HCT116 (cell line): ENCODE measurements around the gene MEDAG. TPM values are rescaled to one million over a fixed set of nuclear protein-coding genes. Genes with fewer than 3 reads are reported as not detected.

Experiments
- ATAC-seq: fragments of 200-7000 bp; cut with Tn5 transposase; 2 replicates; pipeline ENCODE4 v1.9.1; 2020; ENCODE audit warnings: mild to moderate bottlenecking, moderate library complexity
- BruUV-seq: library from RNA; stranded (reverse); fragments of 400-500 nt; replicated peaks from 2 replicates; lab custom pipeline; 2021; lab: Mats Ljungman, UMichigan
- CTCF ChIA-PET: fragments of 300-600 bp; sonication (Branson Sonifier 250); formaldehyde crosslinking; loops from one replicate; lab custom pipeline; 2021; ENCODE audit warnings: antibody characterized with exemption; lab: Charles Lee
- POLR2A ChIA-PET: fragments of 300-600, 350-600 bp; sonication (Branson Sonifier 250); formaldehyde crosslinking; loops from one replicate; lab custom pipeline; 2021; ENCODE audit warnings: antibody characterized with exemption; lab: Charles Lee
- RAD21 ChIA-PET, 2 experiments: fragments of 300-600 bp; sonication (Branson Sonifier 250); formaldehyde crosslinking; loops; one replicate each; lab custom pipeline; 2023; ENCODE audit warnings: low total read pairs in 2 of 2; ENCODE audit not compliant: uncharacterized antibody in 2 of 2, unreplicated experiment in 2 of 2, low non-redundant PET in 1 of 2; lab: Charles Lee
- DNase-seq: peaks from one replicate; pipeline ENCODE4 v3.0.0-alpha.2; 2010; ENCODE audit warnings: low read depth, low spot score
- H2AFZ ChIP-seq: fragments of 200-600 bp; shearing (Covaris generic), sonication (generic); 2 replicates; pipeline ENCODE4 v1.6.1; 2017; ENCODE audit warnings: low read depth, mixed run types, mixed read lengths, antibody characterized with exemption, low read length; ENCODE audit not compliant: poor library complexity, severe bottlenecking
- H3K27ac ChIP-seq: 2 replicates; pipeline ENCODE4 v1.5.1; 2012; ENCODE audit warnings: low read depth, low read length
- H3K27me3 ChIP-seq: fragments of 200-600 bp; sonication (generic); 2 replicates; pipeline ENCODE4 v1.6.1; 2016; ENCODE audit warnings: mixed run types, low read length, mixed read lengths; ENCODE audit not compliant: insufficient read depth
- H3K36me3 ChIP-seq, 2 experiments: fragments of 200-500 bp in 1 of 2; fragments of 200-600 bp in 1 of 2; sonication (Bioruptor generic) in 1 of 2; sonication (generic) in 1 of 2; 2 replicates each; pipeline versions ENCODE4 v1.5.1 to v1.6.1; 2014 to 2016; ENCODE audit warnings: low read length in 2 of 2, inconsistent platforms in 1 of 2, mixed read lengths in 1 of 2, mixed run types in 1 of 2; ENCODE audit not compliant: insufficient read depth in 2 of 2, control insufficient read depth in 1 of 2
- H3K4me1 ChIP-seq, 2 experiments: fragments of 200-600 bp in 1 of 2; sonication (generic) in 1 of 2; 2 replicates each; pipeline versions ENCODE4 v1.5.1 to v1.6.1; 2012 to 2017; ENCODE audit warnings: low read length in 2 of 2, inconsistent platforms in 1 of 2, mild to moderate bottlenecking in 1 of 2, mixed read lengths in 1 of 2, mixed run types in 1 of 2, moderate library complexity in 1 of 2; ENCODE audit not compliant: insufficient read depth in 2 of 2, control insufficient read depth in 1 of 2
- H3K4me2 ChIP-seq: fragments of 200-600 bp; sonication (generic); 2 replicates; pipeline ENCODE4 v1.6.1; 2017; ENCODE audit warnings: mixed run types, low read length, mixed read lengths
- H3K4me3 ChIP-seq, 2 experiments: fragments of 200-600 bp in 1 of 2; sonication (generic) in 1 of 2; replicated peaks in 1 of 2; 2 replicates each; pipeline ENCODE4 v1.5.1; 2011 to 2016; ENCODE audit warnings: low read length in 2 of 2, control low read depth in 1 of 2, low read depth in 1 of 2, mild to moderate bottlenecking in 1 of 2, mixed read lengths in 1 of 2, mixed run types in 1 of 2
- H3K79me2 ChIP-seq: fragments of 200-600 bp; sonication (generic); 2 replicates; pipeline ENCODE4 v1.6.1; 2017; ENCODE audit warnings: mild to moderate bottlenecking, mixed run types, low read length, moderate library complexity, mixed read lengths; ENCODE audit not compliant: insufficient read depth
- H3K9ac ChIP-seq: fragments of 200-600 bp; sonication (generic); 2 replicates; pipeline ENCODE4 v1.6.1; 2016; ENCODE audit warnings: low read length, mixed read lengths
- H3K9me2 ChIP-seq: fragments of 200-600 bp; sonication (generic), shearing (Covaris generic); 2 replicates; pipeline ENCODE4 v1.6.1; 2017; ENCODE audit warnings: mixed run types, mild to moderate bottlenecking, moderate library complexity; ENCODE audit not compliant: insufficient read depth
- H3K9me3 ChIP-seq, 2 experiments: fragments of 200-500 bp in 1 of 2; fragments of 200-600 bp in 1 of 2; sonication (Bioruptor generic) in 1 of 2; sonication (generic) in 1 of 2; 2 replicates each; pipeline ENCODE4 v1.6.1; 2014 to 2017; ENCODE audit warnings: low read length in 2 of 2, mixed read lengths in 2 of 2, inconsistent platforms in 1 of 2, low read depth in 1 of 2, mild to moderate bottlenecking in 1 of 2, mixed run types in 1 of 2, moderate library complexity in 1 of 2; ENCODE audit not compliant: control insufficient read depth in 1 of 2, insufficient read depth in 1 of 2
- H4K20me1 ChIP-seq: fragments of 200-600 bp; sonication (generic), shearing (Covaris generic); 2 replicates; pipeline ENCODE4 v1.6.1; 2017; ENCODE audit warnings: mixed run types, mild to moderate bottlenecking, moderate library complexity; ENCODE audit not compliant: insufficient read depth
- CBX3 ChIP-seq: IDR thresholded peaks from 2 replicates; pipeline ENCODE4 v1.6.1; 2012; ENCODE audit warnings: low read depth
- CEBPB ChIP-seq: IDR thresholded peaks from 2 replicates; pipeline ENCODE4 v1.6.1; 2012; ENCODE audit warnings: low read depth
- ELF1 ChIP-seq: IDR thresholded peaks from 2 replicates; pipeline ENCODE4 v1.6.1; 2012; ENCODE audit warnings: low read depth, borderline replicate concordance
- EZH2 ChIP-seq: fragments of 200-600 bp; sonication (generic); IDR thresholded peaks from 2 replicates; pipeline ENCODE4 v1.6.1; 2017; ENCODE audit warnings: antibody characterized with exemption, mixed run types
- EZH2phosphoT487 ChIP-seq: fragments of 200-600 bp; IDR thresholded peaks from 2 replicates; pipeline ENCODE4 v1.6.1; 2018; ENCODE audit warnings: antibody characterized with exemption, borderline replicate concordance
- FOSL1 ChIP-seq: IDR thresholded peaks from 2 replicates; pipeline ENCODE4 v1.6.1; 2012; ENCODE audit warnings: low read depth
- JUND ChIP-seq: IDR thresholded peaks from 2 replicates; pipeline ENCODE4 v1.6.1; 2012
- POLR2A ChIP-seq: IDR thresholded peaks from 2 replicates; pipeline ENCODE4 v1.7.0; 2011; ENCODE audit warnings: borderline replicate concordance; ENCODE audit not compliant: insufficient read depth, insufficient read length; ENCODE audit errors: extremely low read depth
- POLR2AphosphoS5 ChIP-seq: IDR thresholded peaks from 2 replicates; pipeline ENCODE4 v1.6.1; 2011; ENCODE audit warnings: mild to moderate bottlenecking, low read depth, low read length, moderate library complexity
- SIN3A ChIP-seq: IDR thresholded peaks from 2 replicates; pipeline ENCODE4 v1.6.1; 2012; ENCODE audit warnings: low read depth
- SP1 ChIP-seq: IDR thresholded peaks from 2 replicates; pipeline ENCODE4 v1.6.1; 2012; ENCODE audit warnings: low read depth
- SRF ChIP-seq: IDR thresholded peaks from 2 replicates; pipeline ENCODE4 v1.6.1; 2012; ENCODE audit warnings: low read depth
- TCF7L2 ChIP-seq: IDR thresholded peaks from 2 replicates; pipeline ENCODE4 v1.7.0; 2011; ENCODE audit warnings: borderline replicate concordance, inconsistent platforms; ENCODE audit not compliant: insufficient read depth, insufficient read length; ENCODE audit errors: extremely low read depth
- YY1 ChIP-seq: IDR thresholded peaks from 2 replicates; pipeline ENCODE4 v1.6.1; 2011; ENCODE audit warnings: low read length, low read depth, moderate library complexity, mild to moderate bottlenecking; ENCODE audit not compliant: insufficient replicate concordance; ENCODE audit errors: extremely low read depth
- ZFX ChIP-seq: fragments of 450-650 bp; IDR thresholded peaks from 2 replicates; pipeline ENCODE4 v1.6.1; 2017
- ZNF274 ChIP-seq: fragments of 200-500 bp; sonication (Bioruptor generic); IDR thresholded peaks from 2 replicates; pipeline ENCODE4 v1.6.1; 2014; ENCODE audit warnings: mild to moderate bottlenecking, low read depth, low read length, inconsistent platforms
- intact Hi-C: fragments of 100-400 bp; cut with micrococcal nuclease; formaldehyde crosslinking; loops from 2 replicates; pipeline ENCODE4 v1.10.0; 2022
- total RNA-seq: library from RNA; stranded (reverse); gene quantifications from one replicate; pipeline ENCODE4 v1.2.1, GENCODE V29; 2021; ENCODE audit not compliant: unreplicated experiment
- TF ChIP-seq, protein P1 (sequence below): IDR thresholded peaks from 2 replicates; pipeline ENCODE4 v1.6.1; 2012
- TF ChIP-seq, protein P2 (sequence below), 3 experiments: fragments of 200-600 bp in 1 of 3; sonication (generic) in 1 of 3; IDR thresholded peaks in 2 of 3; conservative IDR thresholded peaks in 1 of 3; 2 replicates each; pipeline ENCODE4 v1.5.1; 2012 to 2017; ENCODE audit warnings: low read depth in 2 of 3, low read length in 2 of 3, antibody characterized with exemption in 1 of 3, borderline replicate concordance in 1 of 3, control low read depth in 1 of 3, mild to moderate bottlenecking in 1 of 3, mixed read lengths in 1 of 3, mixed run types in 1 of 3, moderate library complexity in 1 of 3; ENCODE audit not compliant: insufficient read depth in 1 of 3
- TF ChIP-seq, protein P3 (sequence below): IDR thresholded peaks from 2 replicates; pipeline ENCODE4 v1.6.1; 2012
- TF ChIP-seq, protein P4 (sequence below): IDR thresholded peaks from 2 replicates; pipeline ENCODE4 v1.6.1; 2012; ENCODE audit warnings: low read depth

The MEDAG gene
- total RNA-seq, 1 experiment from 2014 or later, result not detected

DNA sequence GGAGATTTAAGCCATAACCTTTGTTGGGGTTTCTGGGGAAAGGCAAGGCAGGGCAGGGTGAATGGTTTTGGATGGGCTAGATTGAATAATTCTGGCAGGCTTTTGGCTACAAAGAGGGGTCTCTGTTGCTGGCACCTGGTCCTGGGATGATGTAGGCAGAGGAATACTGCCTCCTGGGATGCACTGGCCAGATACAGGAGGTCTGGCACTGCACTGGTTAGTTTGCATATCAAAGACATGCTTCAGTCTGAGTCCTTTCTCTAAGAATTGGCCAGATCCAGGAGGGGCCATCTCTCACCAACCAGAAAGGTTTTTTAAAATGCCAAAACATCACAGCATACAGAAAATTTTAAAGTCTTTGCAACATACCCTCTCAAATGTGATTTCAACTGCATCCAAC, 8.0 kb upstream of the MEDAG start (continued):
- TF ChIP-seq YY1, result no peak
- no peak for TF ChIP-seq SP1
- no peak for TF ChIP-seq ZNF274
- TF ChIP-seq TCF7L2, result no peak
- no peak for TF ChIP-seq POLR2A
- TF ChIP-seq, protein P1, sequence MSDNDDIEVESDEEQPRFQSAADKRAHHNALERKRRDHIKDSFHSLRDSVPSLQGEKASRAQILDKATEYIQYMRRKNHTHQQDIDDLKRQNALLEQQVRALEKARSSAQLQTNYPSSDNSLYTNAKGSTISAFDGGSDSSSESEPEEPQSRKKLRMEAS, result no peak

DNA sequence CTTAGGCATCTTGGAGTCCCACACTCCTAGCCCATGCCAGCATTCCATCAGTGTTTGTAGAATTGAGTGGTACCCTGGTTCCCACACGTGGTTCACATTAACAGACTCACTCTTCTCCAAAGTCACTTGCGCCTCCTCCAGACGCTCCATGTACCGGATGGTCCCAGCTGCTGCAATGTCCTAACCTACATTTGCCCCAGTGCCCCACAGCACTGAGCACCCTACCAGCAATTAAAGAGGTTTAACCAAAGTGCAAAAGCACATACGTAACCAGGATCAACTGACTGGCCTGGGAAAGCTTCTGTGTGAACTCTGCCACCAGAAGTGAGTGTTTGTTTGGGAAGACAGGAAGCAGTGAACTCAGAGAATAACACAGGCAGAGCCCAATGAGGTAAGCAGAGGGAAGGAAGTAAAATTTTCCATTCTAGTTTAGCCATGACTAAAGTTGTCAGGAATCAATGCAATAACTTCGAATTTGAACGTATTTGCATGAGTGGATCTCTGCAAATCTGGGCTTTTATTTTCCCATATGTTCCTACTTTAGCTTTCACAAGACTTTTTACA, 7.3 kb upstream of the MEDAG start:
- H3K4me1 ChIP-seq, result no peaks in the 10 kb centered on the region
- ChIA-PET RAD21 (no interaction called here), POLR2A (no interaction called here), CTCF (no interaction called here)
- ATAC-seq, result no peak
- H4K20me1 ChIP-seq, result no peaks in the 10 kb centered on the region
- no peak overlapping the region for H3K4me2 ChIP-seq
- no peak overlapping the region for H2AFZ ChIP-seq
- BruUV-seq, result no TSS peak
- H3K9me2 ChIP-seq, result no peaks in the 10 kb centered on the region
- no peaks in the 10 kb centered on the region for H3K36me3 ChIP-seq
- TF ChIP-seq, protein P2, sequence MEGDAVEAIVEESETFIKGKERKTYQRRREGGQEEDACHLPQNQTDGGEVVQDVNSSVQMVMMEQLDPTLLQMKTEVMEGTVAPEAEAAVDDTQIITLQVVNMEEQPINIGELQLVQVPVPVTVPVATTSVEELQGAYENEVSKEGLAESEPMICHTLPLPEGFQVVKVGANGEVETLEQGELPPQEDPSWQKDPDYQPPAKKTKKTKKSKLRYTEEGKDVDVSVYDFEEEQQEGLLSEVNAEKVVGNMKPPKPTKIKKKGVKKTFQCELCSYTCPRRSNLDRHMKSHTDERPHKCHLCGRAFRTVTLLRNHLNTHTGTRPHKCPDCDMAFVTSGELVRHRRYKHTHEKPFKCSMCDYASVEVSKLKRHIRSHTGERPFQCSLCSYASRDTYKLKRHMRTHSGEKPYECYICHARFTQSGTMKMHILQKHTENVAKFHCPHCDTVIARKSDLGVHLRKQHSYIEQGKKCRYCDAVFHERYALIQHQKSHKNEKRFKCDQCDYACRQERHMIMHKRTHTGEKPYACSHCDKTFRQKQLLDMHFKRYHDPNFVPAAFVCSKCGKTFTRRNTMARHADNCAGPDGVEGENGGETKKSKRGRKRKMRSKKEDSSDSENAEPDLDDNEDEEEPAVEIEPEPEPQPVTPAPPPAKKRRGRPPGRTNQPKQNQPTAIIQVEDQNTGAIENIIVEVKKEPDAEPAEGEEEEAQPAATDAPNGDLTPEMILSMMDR (IDR thresholded peaks at IDR 0.05 in 2 of 3, conservative IDR thresholded peaks at IDR 0.05 in 1 of 3; ENCODE audit: borderline replicate concordance in 1 of 3, insufficient read depth in 1 of 3, low read depth in 2 of 3, low read length in 2 of 3), result no peak
- TF ChIP-seq CBX3 (no peak), FOSL1 (no peak), ELF1 (no peak), EZH2 (no peak), EZH2phosphoT487 (no peak), ZNF274 (no peak), CEBPB (no peak), SIN3A (no peak), JUND (no peak), POLR2AphosphoS5 (no peak), TCF7L2 (no peak), SRF (no peak), ZFX (no peak), POLR2A (no peak)
- TF ChIP-seq, protein P3, sequence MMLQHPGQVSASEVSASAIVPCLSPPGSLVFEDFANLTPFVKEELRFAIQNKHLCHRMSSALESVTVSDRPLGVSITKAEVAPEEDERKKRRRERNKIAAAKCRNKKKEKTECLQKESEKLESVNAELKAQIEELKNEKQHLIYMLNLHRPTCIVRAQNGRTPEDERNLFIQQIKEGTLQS, result no peak
- TF ChIP-seq, protein P4, sequence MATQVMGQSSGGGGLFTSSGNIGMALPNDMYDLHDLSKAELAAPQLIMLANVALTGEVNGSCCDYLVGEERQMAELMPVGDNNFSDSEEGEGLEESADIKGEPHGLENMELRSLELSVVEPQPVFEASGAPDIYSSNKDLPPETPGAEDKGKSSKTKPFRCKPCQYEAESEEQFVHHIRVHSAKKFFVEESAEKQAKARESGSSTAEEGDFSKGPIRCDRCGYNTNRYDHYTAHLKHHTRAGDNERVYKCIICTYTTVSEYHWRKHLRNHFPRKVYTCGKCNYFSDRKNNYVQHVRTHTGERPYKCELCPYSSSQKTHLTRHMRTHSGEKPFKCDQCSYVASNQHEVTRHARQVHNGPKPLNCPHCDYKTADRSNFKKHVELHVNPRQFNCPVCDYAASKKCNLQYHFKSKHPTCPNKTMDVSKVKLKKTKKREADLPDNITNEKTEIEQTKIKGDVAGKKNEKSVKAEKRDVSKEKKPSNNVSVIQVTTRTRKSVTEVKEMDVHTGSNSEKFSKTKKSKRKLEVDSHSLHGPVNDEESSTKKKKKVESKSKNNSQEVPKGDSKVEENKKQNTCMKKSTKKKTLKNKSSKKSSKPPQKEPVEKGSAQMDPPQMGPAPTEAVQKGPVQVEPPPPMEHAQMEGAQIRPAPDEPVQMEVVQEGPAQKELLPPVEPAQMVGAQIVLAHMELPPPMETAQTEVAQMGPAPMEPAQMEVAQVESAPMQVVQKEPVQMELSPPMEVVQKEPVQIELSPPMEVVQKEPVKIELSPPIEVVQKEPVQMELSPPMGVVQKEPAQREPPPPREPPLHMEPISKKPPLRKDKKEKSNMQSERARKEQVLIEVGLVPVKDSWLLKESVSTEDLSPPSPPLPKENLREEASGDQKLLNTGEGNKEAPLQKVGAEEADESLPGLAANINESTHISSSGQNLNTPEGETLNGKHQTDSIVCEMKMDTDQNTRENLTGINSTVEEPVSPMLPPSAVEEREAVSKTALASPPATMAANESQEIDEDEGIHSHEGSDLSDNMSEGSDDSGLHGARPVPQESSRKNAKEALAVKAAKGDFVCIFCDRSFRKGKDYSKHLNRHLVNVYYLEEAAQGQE, result no peak
- H3K4me3 ChIP-seq, result no peak overlapping the region
- no peaks in the 10 kb centered on the region for H3K9me3 ChIP-seq
- no peaks in the 10 kb centered on the region for H3K79me2 ChIP-seq
- H3K27ac ChIP-seq, result no peak overlapping the region
- intact Hi-C loops, result no loop called here
- H3K9ac ChIP-seq, result no peak overlapping the region
- H3K27me3 ChIP-seq, result peaks cover 28% of the 10 kb centered on the region
- DNase-seq, result no peak
